GM19324 (cell line): Measurements from ENCODE around the gene KCTD10.
"Not testable (repeated sequence)": the region's sequence is repeated elsewhere in the genome, so short reads cannot be mapped to it uniquely, and the experiment has no call there.

Experiments used
- ATAC-seq: cut with Tn5 transposase; IDR thresholded peaks from one replicate; pipeline ENCODE4 v1.9.1; 2021; ENCODE audit warnings: mild to moderate bottlenecking, moderate library complexity; ENCODE audit not compliant: unreplicated experiment, low FRiP score

Gene KCTD10

GRCh38 chr12:109475121-109475520 is 2.0 kb downstream of the KCTD10 start:
- no peak for ATAC-seq

DNA sequence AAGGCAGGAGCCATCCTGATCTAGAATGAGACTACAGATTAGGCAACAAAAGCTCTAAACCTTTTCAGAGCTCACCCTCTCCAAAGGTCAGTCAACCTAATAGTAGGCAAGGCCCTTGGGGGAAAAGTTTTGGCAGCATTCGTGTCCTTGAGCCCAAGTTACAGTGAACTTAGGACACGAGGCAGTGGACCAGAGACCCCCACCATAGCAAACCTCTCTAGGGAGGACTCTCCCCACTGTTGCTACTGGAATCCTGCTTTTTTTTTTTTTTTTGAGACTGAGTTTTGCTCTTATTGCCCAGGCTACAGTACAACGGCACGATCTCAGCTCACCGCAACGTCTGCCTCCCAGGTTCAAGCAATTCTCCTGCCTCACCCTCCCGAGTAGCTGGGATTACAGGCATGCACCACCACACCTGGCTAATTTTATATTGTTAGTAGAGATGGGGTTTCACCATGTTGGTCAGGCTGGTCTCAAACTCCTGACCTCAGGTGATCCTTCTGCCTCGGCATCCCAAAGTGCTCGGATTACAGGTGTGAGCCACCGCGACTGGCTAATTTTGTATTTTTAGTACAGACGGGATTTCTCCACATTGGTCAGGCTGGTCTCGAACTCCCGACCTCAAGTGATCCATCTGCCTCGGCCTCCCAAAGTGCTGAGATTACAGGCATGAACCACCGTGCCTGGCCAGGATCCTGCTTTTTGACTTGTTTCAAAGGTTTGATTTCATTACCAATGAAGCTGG is 3.4 kb downstream of the KCTD10 start:
- ATAC-seq: not testable (repeated sequence)

DNA sequence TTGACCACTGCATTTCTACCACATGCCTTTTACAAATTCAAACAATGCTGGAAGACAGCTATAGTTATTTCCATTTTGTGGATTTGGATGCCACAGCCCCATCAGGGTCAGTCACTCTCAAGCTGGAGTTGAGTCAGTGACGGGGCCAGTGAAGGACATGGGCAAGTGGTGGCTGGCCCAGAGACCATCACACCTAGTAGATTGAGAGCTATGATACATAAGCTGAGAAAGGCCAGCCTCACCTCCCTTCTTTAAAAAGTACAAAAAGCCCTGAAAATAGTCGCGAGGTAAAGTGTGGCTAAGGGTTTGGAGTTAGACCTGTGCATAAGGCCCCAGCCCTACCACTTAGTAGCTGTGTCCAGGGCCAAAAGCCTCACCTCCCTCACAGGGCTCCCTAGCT is 4.1 kb downstream of the KCTD10 start:
- ATAC-seq: no peak

DNA sequence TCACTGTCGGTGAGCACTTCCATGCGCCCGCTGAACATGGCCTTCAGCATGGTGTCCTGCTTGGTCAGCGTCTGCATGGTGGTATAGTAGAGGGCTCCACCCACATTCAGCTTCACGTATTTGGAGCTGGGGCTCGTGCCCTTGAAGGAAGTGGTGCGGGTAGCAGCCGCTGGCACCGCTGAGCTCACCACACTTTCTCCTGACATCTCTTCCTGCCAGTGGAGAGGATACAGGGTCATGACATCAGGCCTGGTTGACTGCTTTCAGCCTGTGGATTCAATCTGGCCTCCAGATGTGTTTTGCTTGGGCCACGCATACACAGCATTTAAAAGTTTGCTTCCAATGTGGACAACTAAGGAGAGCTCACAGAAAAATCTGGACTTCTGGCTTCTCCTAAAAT is 7.6 kb downstream of the KCTD10 start:
- no peak for ATAC-seq

GRCh38 chr12:109467978-109468676 is 9.0 kb downstream of the KCTD10 start:
- no peak for ATAC-seq

- no peak for ATAC-seq
Observed at GRCh38 chr12:109466821-109467220, 10.3 kb downstream of the KCTD10 start.

GRCh38 chr12:109466305-109466704 is 10.8 kb downstream of the KCTD10 start:
- ATAC-seq: no peak

GRCh38 chr12:109464642-109465351 is 12.3 kb downstream of the KCTD10 start:
- no peak for ATAC-seq

DNA sequence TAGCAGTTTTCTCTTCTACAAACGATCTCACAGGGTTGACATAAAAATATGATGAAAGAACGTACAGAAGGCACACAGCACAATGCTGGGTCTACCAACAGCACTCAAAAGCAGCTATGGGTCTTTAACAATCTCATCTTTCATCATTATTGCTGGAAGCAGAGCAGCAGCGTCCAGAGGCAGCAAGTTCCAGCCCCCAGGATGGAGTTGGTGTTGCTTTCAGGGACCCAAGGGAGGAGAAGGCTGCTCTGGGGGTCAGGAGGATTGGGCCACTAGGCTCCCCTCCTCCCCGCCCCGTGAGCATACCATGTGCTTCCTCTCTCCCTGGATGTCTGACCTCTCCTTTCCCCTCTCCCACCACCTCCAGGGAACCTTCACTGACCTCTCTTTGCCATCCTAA is 13.3 kb downstream of the KCTD10 start:
- no peak for ATAC-seq

- no peak for ATAC-seq
Observed at GRCh38 chr12:109462868-109463692, 14.0 kb downstream of the KCTD10 start.

GRCh38 chr12:109461846-109462756 is 15.0 kb downstream of the KCTD10 start:
- ATAC-seq: no peak

DNA sequence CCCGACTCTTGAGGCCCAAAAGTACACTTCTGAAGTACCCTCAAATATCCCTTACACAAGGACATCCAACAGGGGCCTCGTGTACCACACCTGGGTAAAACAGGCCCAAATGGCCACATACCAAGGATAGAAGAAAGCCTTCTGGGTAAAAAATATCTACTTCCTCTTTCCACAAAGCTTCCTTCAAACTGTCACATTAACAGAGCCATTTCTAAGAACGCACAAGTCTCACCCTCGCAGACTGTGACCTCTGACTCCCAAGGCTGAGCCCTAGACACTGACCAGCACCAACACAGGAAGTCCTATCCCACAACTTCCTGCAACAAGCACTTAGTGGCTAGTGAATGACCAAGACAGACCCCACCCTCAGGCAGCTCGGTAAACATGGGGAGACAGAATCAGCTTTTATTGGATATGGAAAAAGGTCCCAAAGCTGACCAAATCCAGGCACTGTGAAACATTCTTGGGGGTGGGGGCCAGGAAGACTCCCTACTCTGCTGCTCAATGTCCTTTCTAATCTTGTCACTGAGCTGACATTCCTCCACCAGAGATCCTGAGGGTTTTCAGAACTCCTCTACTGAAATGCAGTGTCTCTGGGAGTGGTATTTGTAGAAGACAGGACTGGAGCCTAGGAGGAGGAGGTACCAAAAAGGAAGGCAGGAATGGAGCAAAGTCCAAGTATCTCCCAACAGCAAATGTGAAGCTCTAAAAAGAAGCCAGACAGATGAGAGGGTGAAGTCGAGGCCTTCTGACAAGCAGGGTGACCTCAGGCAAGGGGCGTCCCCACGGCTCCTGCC is 15.9 kb downstream of the KCTD10 start:
- no peak for ATAC-seq

GRCh38 chr12:109460538-109460937 is 16.6 kb downstream of the KCTD10 start:
- ATAC-seq: no peak

DNA sequence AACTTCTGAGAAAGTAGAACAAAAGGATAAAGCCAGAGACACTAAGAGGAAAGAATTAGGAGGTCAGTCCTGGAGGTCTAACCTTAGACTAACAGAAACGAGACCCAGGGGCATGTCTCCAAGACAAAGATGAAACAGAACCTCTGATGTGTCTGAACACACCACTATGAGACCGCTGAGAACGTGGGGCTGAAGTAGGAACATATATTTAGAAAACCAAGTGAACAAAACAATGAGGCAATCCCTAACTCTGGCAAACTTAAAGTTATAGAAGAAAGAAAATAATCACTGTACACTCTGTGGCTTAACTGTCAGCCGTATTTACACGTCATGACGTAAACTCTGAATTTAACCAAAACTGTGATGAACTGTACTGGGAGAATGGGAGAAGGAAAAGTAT is 17.9 kb downstream of the KCTD10 start:
- ATAC-seq: no peak

- ATAC-seq: no peak
Observed at GRCh38 chr12:109458771-109459208, 18.3 kb downstream of the KCTD10 start.

DNA sequence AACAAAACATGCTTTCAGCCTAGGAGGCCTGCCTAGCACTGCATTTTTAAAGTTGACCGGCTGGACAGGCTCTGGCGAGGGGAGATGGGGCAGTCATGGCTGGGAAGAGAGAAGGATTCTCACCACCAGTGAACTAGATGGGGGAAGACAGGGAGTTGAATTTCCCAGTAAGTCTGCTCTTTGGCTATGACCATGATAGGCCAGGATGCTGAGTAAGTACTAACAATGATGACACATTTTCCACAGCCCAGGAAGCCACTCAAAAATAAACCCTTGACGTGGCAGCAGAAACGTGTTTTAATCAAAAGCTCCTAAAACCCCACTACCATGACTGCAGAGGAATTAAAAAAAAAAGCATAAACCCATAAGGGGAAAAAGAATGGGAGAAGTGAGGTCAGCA is 19.0 kb downstream of the KCTD10 start:
- ATAC-seq: no peak

DNA sequence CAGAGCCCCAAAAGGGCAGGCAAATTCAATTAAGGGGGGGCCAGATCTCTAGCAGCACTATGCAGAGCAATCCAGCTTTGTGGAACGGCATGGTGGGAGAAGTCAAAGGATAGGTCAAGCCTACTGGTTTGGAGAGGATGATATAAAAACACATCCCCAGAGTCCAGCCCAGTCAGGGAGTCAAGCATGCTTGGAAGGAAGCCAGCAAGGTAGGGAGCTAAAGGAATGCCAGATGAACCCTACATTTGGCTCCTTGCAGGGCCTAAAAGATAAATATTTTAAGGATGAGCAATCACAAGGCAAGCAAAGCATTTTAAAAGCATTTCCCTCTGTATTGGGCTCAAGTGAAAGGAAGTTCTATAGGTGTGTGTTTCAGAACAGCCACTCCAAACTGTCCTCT is 21.4 kb downstream of the KCTD10 start:
- no peak for ATAC-seq

DNA sequence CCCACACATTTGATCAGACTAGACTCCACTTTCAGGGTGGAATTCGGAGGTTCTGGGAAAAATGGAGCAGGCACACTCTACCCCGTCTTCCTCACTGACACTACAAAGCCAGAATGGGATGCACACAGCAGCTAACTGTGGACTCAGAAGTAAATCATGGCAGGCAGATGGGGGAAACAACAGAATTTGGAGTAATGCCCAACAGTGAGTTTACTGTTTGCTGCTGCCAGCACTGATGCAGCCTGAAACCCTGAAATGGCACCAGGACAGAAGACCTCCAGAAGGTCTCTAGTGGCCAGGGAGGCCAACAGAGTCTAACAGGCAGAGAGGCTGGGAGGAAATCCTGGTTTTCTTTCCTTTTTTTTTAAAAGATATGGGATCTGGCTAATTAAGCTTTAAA is 24.6 kb downstream of the KCTD10 start:
- no peak for ATAC-seq

- ATAC-seq: no peak
Observed at GRCh38 chr12:109451400-109451799, 25.7 kb downstream of the KCTD10 start.
